Measurements from ENCODE around the gene NACC2. TPM values are rescaled to one million over a fixed set of nuclear protein-coding genes. Genes with fewer than 3 reads are reported as not detected.

Gene NACC2, protein sequence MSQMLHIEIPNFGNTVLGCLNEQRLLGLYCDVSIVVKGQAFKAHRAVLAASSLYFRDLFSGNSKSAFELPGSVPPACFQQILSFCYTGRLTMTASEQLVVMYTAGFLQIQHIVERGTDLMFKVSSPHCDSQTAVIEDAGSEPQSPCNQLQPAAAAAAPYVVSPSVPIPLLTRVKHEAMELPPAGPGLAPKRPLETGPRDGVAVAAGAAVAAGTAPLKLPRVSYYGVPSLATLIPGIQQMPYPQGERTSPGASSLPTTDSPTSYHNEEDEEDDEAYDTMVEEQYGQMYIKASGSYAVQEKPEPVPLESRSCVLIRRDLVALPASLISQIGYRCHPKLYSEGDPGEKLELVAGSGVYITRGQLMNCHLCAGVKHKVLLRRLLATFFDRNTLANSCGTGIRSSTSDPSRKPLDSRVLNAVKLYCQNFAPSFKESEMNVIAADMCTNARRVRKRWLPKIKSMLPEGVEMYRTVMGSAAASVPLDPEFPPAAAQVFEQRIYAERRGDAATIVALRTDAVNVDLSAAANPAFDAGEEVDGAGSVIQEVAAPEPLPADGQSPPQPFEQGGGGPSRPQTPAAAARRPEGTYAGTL
- polyA plus RNA-seq: 0.78 TPM

DNA sequence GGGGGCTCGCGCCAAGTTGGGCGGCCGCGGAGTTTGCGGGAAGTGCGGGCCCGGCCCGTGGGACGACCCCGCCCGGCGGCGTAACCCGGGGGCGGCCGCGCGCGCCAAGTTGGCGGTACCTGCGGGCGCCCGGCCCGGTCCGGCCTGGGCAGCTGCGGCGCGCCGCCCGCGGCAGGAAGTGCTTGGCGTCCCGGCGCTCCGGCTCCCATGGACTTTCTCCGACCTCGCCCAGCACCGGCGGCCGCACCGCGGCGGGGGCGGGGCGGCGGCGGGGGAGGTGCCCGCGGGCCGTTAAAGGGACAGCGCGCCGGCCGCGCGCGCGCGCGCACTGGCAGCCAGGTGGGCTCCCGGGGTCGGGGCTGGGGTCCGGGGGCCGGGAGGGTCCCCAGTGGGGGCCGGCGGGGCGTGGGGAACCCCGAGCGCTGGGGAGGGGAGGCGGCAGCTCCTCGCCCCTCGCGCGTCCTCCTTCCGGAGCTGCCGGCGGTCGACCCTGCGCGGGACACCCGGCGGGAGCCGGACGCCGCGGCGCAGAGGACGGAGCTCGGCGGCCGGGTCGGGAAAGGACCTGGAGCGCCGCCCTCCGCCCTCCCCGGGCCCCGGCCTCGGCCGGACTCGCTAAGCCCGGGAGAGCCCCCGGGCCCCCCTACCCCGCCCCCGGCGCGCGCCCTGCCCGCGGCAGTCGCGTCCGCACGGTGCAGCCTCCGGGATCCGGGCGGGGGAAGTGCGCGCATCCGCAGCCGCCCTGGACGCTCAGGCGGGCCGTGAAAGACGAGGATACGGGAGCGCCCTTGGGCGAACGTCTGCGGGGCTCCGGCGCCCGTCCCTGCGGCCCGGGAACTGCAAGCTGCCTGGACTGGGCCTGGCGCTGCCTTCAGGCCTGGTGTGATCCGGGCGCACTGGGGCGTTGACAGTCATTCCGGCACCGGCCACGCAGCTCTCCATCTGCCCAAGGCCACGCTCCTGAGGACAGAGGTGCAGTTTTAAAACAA, at the start of gene NACC2:
TSS of gene NACC2 (minus strand) at position 220 of the 989 bp plus-strand sequence. CDS start 44,768 bp downstream, outside the sequence.
- Mint-ChIP-seq H3K27ac (no peak within 1 kb of the TSS), H3K4me3 (peak within 1 kb of the TSS in 3 of 4 donors; percentile 41 to 85 (median 73)), H3K9me3 (peaks cover 0 to 1% (median 0%) of the 10 kb centered on the region in 3 donors), H3K4me1 (peaks cover 0 to 4% (median 0%) of the 10 kb centered on the region in 3 donors), H3K27me3 (peaks cover 19% of the 10 kb centered on the region), H3K36me3 (no peaks in the 10 kb centered on the region)

DNA sequence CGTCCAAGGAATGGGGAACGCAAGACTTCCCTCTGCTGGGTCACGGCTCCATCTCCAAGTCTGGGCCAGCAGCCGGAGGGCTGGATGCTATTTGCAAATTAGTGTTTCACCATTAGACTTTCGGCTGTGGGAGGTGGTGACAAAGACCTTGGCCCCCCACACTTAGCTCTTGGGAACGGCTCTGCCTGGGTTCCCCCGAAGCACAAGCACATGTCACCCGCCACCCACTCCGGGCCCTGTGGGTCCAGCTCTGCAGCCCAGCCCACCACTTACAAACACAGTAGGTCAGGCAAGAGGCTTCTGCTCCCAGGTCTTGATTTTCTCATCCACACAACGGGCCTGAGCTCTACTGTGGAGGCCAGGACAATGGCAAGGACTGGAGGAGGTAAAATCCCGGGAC, 49.4 kb upstream of the NACC2 start:
- H3K27ac Mint-ChIP-seq: no peak overlapping the region
- H3K4me1 Mint-ChIP-seq: no peaks in the 10 kb centered on the region
- H3K9me3 Mint-ChIP-seq: no peaks in the 10 kb centered on the region
- H3K27me3 Mint-ChIP-seq: peaks cover 15% of the 10 kb centered on the region
- H3K36me3 Mint-ChIP-seq: peaks cover 1% of the 10 kb centered on the region
- no peak overlapping the region for H3K4me3 Mint-ChIP-seq

DNA sequence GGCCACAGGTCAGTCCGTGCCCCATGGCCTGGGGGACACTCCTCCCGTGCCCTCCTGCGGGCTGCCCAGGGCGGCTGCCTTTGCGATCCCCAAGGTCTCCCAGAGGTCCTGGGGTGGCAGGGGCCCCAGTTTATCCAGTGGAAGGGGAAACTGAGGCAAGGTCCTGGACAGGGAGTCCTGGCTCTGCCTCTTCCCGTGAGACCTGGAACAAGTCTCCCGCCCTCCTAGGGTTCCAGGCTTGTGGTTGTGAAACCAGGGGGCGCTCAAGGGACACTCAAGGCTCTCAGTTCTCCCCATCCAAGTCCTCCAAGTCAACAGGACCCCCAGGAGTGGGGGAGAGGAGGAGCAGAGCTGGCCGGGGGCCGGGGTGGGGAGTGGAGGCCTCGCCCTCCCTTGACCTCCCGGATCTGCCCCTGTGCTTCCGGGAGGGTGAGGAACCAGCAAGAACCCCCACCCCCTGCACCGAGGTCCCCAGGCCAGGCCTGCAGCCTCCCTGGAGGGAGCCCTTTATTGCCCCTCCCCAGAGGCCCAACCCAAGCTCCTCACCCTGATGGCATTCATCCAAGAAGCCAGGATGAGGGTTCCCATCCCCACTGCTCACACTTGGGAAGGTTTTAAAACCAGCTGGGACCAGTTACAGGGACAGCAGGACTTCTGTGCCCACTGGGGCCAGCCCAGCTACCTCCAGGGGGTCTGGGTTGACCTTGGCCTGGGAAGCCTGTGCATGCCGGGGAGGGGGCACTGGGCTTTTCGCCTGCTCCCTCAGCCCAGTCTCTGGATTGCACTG, 48.3 kb upstream of the NACC2 start:
- H3K4me1 Mint-ChIP-seq: no peaks in the 10 kb centered on the region
- no peak overlapping the region for H3K27ac Mint-ChIP-seq
- H3K27me3 Mint-ChIP-seq: peaks cover 20% of the 10 kb centered on the region
- H3K36me3 Mint-ChIP-seq: peaks cover 1% of the 10 kb centered on the region
- H3K4me3 Mint-ChIP-seq: no peak overlapping the region
- no peaks in the 10 kb centered on the region for H3K9me3 Mint-ChIP-seq

DNA sequence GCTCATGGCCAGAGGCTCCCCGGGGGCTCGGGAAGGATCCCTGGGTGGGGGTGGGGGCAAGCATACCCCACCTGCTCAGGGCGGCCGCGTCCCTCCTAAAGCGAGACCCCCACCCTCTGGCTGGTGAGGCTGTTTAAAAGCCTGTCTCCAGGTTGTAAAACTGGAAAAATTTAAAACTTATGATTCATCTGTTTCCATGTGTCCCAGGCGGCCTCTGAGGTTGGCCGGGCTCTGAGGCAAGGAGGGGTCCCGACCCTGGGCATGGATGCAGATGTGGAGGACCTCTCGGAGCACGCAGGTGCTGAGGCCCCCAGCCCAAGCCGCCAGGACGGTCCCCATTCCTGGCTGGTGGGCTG, 47.7 kb upstream of the NACC2 start:
- H3K4me1 Mint-ChIP-seq: no peaks in the 10 kb centered on the region
- H3K27ac Mint-ChIP-seq: no peak overlapping the region
- no peaks in the 10 kb centered on the region for H3K9me3 Mint-ChIP-seq
- H3K36me3 Mint-ChIP-seq: peaks cover 1% of the 10 kb centered on the region
- no peak overlapping the region for H3K4me3 Mint-ChIP-seq
- H3K27me3 Mint-ChIP-seq: peaks cover 21% of the 10 kb centered on the region

DNA sequence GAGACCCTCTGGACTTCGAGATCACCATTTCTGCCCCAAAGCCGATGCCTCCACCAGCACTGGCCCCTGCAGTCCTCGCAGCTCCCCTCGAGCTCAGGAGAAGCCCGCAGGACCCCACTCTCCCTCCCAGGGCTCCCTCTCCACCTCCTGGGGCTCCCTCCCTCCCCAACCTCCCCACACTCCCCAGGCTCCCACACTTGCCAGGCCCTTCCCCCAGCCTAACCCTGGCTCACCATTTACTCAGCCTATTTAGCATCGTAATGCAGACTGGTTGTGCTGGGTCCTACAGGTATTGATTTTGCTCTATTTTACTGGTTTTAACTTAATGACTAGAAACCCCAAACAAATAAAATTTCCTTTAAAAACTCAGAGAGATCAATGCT, 47.3 kb upstream of the NACC2 start:
- Mint-ChIP-seq H3K4me1 (no peaks in the 10 kb centered on the region), H3K9me3 (no peaks in the 10 kb centered on the region), H3K27ac (no peak overlapping the region), H3K27me3 (peaks cover 22% of the 10 kb centered on the region), H3K4me3 (no peak overlapping the region), H3K36me3 (peaks cover 1% of the 10 kb centered on the region)

DNA sequence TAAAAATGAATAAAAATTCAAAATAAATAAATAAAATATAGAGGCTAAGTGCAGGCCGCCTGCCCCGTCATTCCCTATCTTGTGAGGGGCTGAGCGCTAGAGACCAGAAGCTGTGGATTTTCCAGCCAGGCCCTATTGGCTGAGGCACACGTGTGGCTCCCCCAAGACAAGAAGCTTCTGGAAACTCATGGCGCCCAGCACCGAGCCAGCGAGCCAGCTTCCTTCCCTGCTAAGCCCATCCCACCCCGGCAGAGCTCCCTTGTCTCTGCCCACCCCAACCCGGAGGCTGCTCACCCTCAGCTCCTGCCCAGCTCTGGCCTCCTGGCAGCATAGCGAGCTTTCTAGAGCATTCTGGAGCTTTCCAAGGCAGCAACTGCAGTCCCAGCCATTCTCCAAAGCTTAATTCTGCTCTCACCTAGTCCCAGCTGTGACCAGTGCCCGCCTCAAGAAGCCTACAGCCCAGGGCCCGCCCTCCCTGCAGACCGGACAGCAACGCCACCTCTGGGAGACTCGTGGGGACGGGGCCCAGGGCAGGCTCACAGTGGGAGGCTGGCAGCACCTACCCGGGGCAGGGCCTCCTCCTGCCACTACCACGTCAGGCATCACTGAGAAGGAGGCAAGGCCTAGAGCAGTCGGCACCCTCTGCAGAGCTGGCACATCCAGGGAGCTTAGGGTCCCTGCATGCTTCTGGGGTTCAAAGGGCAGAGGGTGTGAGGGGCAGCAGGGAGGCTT, 46.8 kb upstream of the NACC2 start:
- H3K27ac Mint-ChIP-seq: no peak overlapping the region
- H3K4me1 Mint-ChIP-seq: no peaks in the 10 kb centered on the region
- H3K4me3 Mint-ChIP-seq: no peak overlapping the region
- H3K36me3 Mint-ChIP-seq: peaks cover 1% of the 10 kb centered on the region
- peaks cover 23% of the 10 kb centered on the region for H3K27me3 Mint-ChIP-seq
- H3K9me3 Mint-ChIP-seq: no peaks in the 10 kb centered on the region

DNA sequence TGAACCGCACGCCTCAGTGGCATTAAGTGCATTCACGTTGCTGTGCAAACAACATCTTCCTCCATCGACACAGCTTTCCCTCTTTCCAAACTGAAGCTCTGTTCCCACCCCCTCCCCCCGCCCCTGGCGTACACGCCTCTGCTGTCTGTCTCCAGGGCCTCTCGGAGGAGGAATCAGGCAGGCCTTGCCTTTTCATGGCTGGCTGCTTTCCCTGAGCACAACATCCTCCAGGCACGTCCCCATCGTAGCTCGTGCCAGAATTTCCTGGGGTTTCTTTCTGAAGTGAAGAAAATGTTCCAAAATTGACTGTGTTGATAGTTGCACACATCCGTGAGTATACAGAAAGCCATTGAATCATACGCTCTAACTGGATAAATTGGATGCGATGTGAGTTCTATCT, 45.9 kb upstream of the NACC2 start:
- no peaks in the 10 kb centered on the region for H3K4me1 Mint-ChIP-seq
- peaks cover 1% of the 10 kb centered on the region for H3K36me3 Mint-ChIP-seq
- no peak overlapping the region for H3K27ac Mint-ChIP-seq
- no peaks in the 10 kb centered on the region for H3K9me3 Mint-ChIP-seq
- peaks cover 21% of the 10 kb centered on the region for H3K27me3 Mint-ChIP-seq
- no peak overlapping the region for H3K4me3 Mint-ChIP-seq

DNA sequence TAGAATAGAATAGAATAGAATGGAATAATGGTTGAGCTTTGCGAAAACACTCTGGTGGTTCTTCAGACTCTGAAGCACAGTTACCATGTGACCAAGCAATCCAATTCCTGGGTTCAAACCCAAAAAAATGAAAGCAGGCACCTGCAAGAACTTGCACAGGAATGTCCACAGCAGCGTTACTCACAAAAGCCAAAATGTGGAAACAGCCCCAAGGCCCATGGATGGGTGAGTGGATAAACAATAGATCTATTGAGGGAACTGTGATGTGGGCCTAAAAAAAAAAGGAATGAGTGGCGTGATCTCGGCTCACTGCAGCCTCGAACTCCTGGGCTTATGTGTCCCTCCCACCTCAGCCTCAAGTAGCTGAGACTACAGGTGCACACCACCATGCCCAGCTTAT, 45.0 kb upstream of the NACC2 start:
- no peaks in the 10 kb centered on the region for H3K4me1 Mint-ChIP-seq
- H3K36me3 Mint-ChIP-seq: peaks cover 1% of the 10 kb centered on the region
- H3K4me3 Mint-ChIP-seq: no peak overlapping the region
- no peak overlapping the region for H3K27ac Mint-ChIP-seq
- peaks cover 23% of the 10 kb centered on the region for H3K27me3 Mint-ChIP-seq
- no peaks in the 10 kb centered on the region for H3K9me3 Mint-ChIP-seq

DNA sequence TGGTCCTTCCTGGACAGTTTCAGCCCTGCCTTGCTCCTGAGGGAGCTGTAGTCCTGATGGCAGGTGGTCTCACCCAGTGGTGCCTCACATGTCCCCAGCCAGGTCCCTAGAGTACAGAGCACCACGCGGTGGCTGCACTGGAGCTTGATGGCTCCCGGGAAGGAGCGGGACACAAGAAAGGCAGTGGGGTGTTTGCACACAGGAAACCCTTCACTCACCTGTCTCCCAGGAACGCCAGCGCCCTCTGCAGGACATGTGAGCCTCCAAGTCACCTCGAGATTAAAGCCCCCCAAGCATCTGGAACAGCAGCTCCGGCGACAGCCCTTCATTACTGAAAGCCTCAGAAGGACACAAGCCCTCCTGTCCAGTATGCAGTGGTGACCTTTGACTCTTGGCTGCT, 43.5 kb upstream of the NACC2 start:
- Mint-ChIP-seq H3K36me3 (peaks cover 1% of the 10 kb centered on the region), H3K27ac (no peak overlapping the region), H3K9me3 (no peaks in the 10 kb centered on the region), H3K4me1 (peaks cover 0 to 3% (median 0%) of the 10 kb centered on the region in 3 donors), H3K27me3 (peaks cover 29% of the 10 kb centered on the region), H3K4me3 (no peak overlapping the region)

DNA sequence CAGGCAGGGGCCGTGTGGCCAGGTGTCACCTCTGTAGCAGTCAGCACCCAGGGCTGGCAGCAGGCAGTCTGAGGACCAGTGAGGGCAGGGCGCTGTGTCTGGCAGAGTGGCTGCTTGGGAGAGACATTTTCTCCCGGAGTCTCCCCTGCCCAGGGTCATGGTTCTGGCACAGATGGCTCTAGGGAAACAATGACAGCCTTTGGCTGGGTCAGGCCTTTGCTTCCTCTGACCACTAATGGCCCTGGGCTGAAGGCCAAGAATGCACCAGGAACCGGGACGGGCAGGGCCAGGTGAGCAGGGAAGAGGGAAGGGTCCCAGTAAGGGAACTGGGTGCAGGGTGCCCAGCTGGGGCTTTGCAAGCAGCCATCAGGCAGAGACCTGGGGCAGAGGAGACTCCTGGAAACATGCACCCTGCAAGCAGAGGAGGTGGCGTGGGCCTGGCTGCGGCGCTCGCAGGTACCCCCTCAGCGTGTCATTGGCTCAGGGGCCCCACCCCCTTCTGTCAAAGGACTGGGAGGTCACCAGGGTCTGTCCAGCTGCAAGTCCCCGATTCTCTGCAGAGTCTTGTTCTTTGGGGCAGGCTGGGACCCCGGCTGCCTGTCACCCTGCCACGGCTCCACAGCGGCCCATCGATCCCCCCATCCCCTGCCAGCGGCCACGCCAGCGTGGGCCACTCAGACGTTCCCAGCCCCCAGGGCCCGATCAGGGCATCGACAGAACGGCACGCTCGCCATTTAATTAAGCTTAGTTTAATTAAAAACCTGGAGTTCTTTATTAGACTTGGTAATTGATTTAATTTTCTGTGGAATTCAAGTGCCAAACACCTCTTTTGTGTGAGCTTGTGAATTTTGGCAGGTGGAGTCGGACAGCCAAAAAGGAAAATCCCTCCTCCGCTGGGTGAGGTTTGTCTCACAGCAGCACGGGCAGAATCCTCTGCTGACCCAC, 42.5 kb upstream of the NACC2 start:
- peak overlapping the region in 1 of 3 donors; percentile 10 for H3K27ac Mint-ChIP-seq
- H3K4me3 Mint-ChIP-seq: no peak overlapping the region
- peaks cover 1% of the 10 kb centered on the region for H3K36me3 Mint-ChIP-seq
- peaks cover 32% of the 10 kb centered on the region for H3K27me3 Mint-ChIP-seq
- H3K9me3 Mint-ChIP-seq: no peaks in the 10 kb centered on the region
- peaks cover 0 to 3% (median 0%) of the 10 kb centered on the region in 3 donors for H3K4me1 Mint-ChIP-seq

DNA sequence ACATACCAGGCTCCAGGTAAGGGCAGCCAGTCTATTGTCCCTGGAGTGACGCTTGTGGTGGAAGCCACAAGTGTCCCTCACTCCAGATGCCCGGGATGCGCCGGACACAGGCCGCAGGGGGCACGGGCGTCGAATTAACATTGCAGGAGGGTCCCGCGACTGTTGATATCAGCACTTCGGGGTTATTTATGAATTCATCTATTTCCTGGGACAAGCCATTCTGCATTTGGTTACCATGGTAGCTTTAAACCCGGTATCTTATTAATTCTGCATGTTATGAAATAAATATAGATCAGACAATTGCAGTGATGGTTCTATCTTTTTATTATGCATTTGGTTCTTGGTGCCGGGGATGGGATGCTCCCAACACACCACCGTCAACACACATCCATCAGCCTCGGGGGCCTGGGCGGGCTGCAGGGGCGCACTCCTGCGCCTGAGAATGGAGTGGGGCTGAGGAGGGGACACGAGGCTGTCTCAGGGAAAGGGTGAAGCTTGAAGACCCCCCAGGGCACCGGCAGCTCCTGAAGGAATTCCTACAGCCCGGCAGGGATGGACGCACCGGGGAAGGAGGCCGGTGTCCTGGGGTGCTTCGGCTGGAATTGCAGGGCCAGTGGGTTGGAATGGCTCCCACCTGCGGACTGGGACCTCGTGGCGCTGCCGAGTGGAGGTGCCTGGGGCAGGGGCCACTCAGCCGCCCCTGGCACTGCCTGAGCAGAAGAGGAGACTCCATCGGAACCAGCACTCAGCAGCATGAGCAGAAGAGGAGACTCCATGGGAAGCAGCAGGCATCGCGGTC, 41.2 kb upstream of the NACC2 start:
- H3K27me3 Mint-ChIP-seq: peaks cover 39% of the 10 kb centered on the region

DNA sequence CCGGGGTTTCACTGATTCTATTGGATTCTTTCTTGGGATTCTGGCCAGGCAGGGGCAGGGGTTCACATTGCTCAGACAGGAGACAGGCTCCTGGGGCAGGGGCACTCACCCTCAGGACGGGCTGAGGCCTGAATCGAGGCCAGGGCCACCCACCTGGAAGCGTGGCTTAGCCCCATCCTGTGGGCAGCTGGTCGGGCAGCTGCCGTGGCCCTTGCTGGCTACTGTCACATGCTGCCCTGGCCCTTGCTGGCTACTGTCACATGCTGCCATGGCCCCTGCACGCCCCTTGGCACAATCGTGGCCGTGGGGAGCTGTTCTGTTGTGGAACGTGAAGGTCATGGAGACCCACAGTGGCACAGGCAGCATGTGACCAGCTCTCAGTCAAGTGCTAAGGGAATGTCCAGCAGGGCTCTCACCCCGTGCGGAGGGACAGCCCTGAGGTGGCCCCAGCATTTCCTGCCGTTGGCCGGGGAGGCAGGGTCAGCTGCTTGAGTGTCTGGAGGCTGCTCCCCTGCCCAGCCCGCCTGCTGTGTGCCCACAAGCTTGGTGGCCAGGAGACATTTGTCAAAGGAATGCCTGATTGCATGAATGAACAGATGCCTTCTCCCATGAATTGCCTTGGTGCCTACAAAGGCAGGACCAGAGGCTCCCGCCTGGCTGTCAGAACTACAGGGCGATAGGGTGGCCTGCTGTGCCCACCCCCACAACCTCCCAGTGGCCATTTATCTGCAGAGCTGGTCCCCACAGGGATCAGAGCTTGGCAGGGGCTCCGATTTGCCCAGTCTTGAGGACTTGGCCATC, 40.4 kb upstream of the NACC2 start:
- no peaks in the 10 kb centered on the region for H3K9me3 Mint-ChIP-seq
- H3K27me3 Mint-ChIP-seq: peaks cover 41% of the 10 kb centered on the region
- no peak overlapping the region for H3K27ac Mint-ChIP-seq
- H3K4me3 Mint-ChIP-seq: no peak overlapping the region
- H3K36me3 Mint-ChIP-seq: no peaks in the 10 kb centered on the region
- H3K4me1 Mint-ChIP-seq: peaks cover 0 to 3% (median 0%) of the 10 kb centered on the region in 3 donors

More for the DNA sequence above, 41.2 kb upstream of the NACC2 start:
- Mint-ChIP-seq H3K4me1 (peaks cover 0 to 3% (median 0%) of the 10 kb centered on the region in 3 donors), H3K4me3 (no peak overlapping the region), H3K27ac (no peak overlapping the region), H3K9me3 (no peaks in the 10 kb centered on the region), H3K36me3 (peaks cover 1% of the 10 kb centered on the region)
